Neuronal stem cell (in vitro differentiated cells): Measurements from ENCODE around the gene MCC.
A peak's percentile ranks its signal among the peaks of the same experiment; 100 is the strongest.
"Not testable (repeated sequence)": the region's sequence is repeated elsewhere in the genome, so short reads cannot be mapped to it uniquely, and the experiment has no call there.

ENCODE experiments used
- DNase-seq: peaks from one replicate; pipeline ENCODE4 v3.0.0-alpha.2; 2013; ENCODE audit warnings: low spot score
- H2AFZ ChIP-seq: one replicate; pipeline ENCODE4 v1.6.1; 2013; ENCODE audit warnings: mild to moderate bottlenecking, low read length, inconsistent platforms
- H2AK5ac ChIP-seq: 2 replicates; pipeline ENCODE4 v1.6.1; 2013; ENCODE audit warnings: low read depth, mild to moderate bottlenecking, inconsistent platforms, low read length, moderate library complexity, mixed read lengths
- H2BK120ac ChIP-seq: 2 replicates; pipeline ENCODE4 v1.6.1; 2013; ENCODE audit warnings: low read depth, mild to moderate bottlenecking, inconsistent platforms, low read length, moderate library complexity, mixed read lengths
- H2BK12ac ChIP-seq: one replicate; pipeline ENCODE4 v1.6.1; 2013; ENCODE audit warnings: low read length, inconsistent platforms
- H2BK15ac ChIP-seq: 2 replicates; pipeline ENCODE4 v1.6.1; 2013; ENCODE audit warnings: mild to moderate bottlenecking, low read length, inconsistent platforms, mixed read lengths
- H2BK5ac ChIP-seq: one replicate; pipeline ENCODE4 v1.6.1; 2013; ENCODE audit warnings: inconsistent platforms, mild to moderate bottlenecking, low read length, moderate library complexity
- H3K14ac ChIP-seq: one replicate; pipeline ENCODE4 v1.6.1; 2013; ENCODE audit warnings: low read length, inconsistent platforms
- H3K18ac ChIP-seq: 2 replicates; pipeline ENCODE4 v1.6.1; 2013; ENCODE audit warnings: low read length, inconsistent platforms
- H3K23ac ChIP-seq: 2 replicates; pipeline ENCODE4 v1.6.1; 2013; ENCODE audit warnings: low read depth, mild to moderate bottlenecking, mixed read lengths, low read length, inconsistent platforms; ENCODE audit not compliant: poor library complexity
- H3K27ac ChIP-seq: replicated peaks from 3 replicates; pipeline ENCODE4 v1.5.1; 2013; ENCODE audit warnings: low read length, inconsistent platforms
- H3K27me3 ChIP-seq, 3 experiments: 2 replicates each; pipeline ENCODE4 v1.6.1; 2013; ENCODE audit warnings: low read length in 3 of 3, mild to moderate bottlenecking in 2 of 3, inconsistent platforms in 1 of 3, low read depth in 1 of 3, mixed read lengths in 1 of 3, moderate library complexity in 1 of 3; ENCODE audit not compliant: control insufficient read depth in 3 of 3, insufficient read depth in 3 of 3
- H3K36me3 ChIP-seq, 2 donors: replicated peaks in 1 of 2; 2 replicates each; pipeline ENCODE4 v1.6.1; 2013; ENCODE audit warnings: low read length in 2 of 2; ENCODE audit not compliant: control insufficient read depth in 2 of 2, insufficient read depth in 2 of 2
- H3K4ac ChIP-seq: 2 replicates; pipeline ENCODE4 v1.6.1; 2013; ENCODE audit warnings: inconsistent platforms, mild to moderate bottlenecking, low read length, moderate library complexity
- H3K4me1 ChIP-seq, 2 donors: 1 replicate in 1 of 2; 2 replicates in 1 of 2; pipeline ENCODE4 v1.6.1; 2013; ENCODE audit warnings: low read length in 2 of 2, low read depth in 1 of 2; ENCODE audit not compliant: control insufficient read depth in 2 of 2, insufficient read depth in 1 of 2
- H3K4me2 ChIP-seq: one replicate; pipeline ENCODE4 v1.6.1; 2013; ENCODE audit warnings: mild to moderate bottlenecking, low read length, inconsistent platforms; ENCODE audit not compliant: insufficient read depth, poor library complexity, severe bottlenecking
- H3K4me3 ChIP-seq, 2 donors: 2 replicates each; pipeline ENCODE4 v1.5.1; 2013; ENCODE audit warnings: low read length in 2 of 2, mild to moderate bottlenecking in 2 of 2, inconsistent platforms in 1 of 2, moderate library complexity in 1 of 2
- H3K79me1 ChIP-seq: one replicate; pipeline ENCODE4 v1.6.1; 2013; ENCODE audit warnings: low read depth, mild to moderate bottlenecking, inconsistent platforms, low read length, moderate library complexity
- H3K9ac ChIP-seq: one replicate; pipeline ENCODE4 v1.6.1; 2013; ENCODE audit warnings: mild to moderate bottlenecking, low read depth, low read length, inconsistent platforms; ENCODE audit not compliant: poor library complexity
- H3K9me3 ChIP-seq, 2 donors: replicated peaks in 1 of 2; 2 replicates each; pipeline versions ENCODE3 to v1.6.1; 2013; ENCODE audit warnings: low read length in 2 of 2, mild to moderate bottlenecking in 2 of 2, inconsistent platforms in 1 of 2, low read depth in 1 of 2, mixed read lengths in 1 of 2, moderate library complexity in 1 of 2; ENCODE audit not compliant: control insufficient read depth in 2 of 2, insufficient read depth in 1 of 2
- H4K8ac ChIP-seq: one replicate; pipeline ENCODE4 v1.6.1; 2013; ENCODE audit warnings: low read depth, mild to moderate bottlenecking, inconsistent platforms, low read length, moderate library complexity
- H4K91ac ChIP-seq: one replicate; pipeline ENCODE4 v1.6.1; 2013; ENCODE audit warnings: low read length, low read depth, mild to moderate bottlenecking, inconsistent platforms; ENCODE audit not compliant: poor library complexity
- WGBS, 2 donors: extraction: QIAGEN DNeasy Blood & Tissue Kit; methylation state at CpG; one replicate each; pipeline ENCODE4 v1.1.7; 2013; ENCODE audit warnings: missing lambda C conversion rate in 2 of 2, mixed read lengths in 1 of 2; ENCODE audit not compliant: insufficient read length in 2 of 2, insufficient replicate concordance in 1 of 2; ENCODE audit errors: extremely low coverage in 2 of 2; 5-methylcytosine and 5-hydroxymethylcytosine counted together

Gene MCC

GRCh38 chr5:113081881-113082546 lies 406.2 kb downstream of the MCC start:
- H3K27ac ChIP-seq, result no peak overlapping the region
- no peaks in the 10 kb centered on the region for H3K9me3 ChIP-seq
- no peak overlapping the region for H3K14ac ChIP-seq
- H3K4me2 ChIP-seq, result no peak overlapping the region
- H2BK120ac ChIP-seq, result no peak overlapping the region
- DNase-seq, result no peak
- H2AFZ ChIP-seq, result no peak overlapping the region
- peaks cover 2 to 6% of the 10 kb centered on the region in 2 donors for H3K4me1 ChIP-seq
- H3K79me1 ChIP-seq, result no peaks in the 10 kb centered on the region
- no peak overlapping the region for H3K9ac ChIP-seq
- no peak overlapping the region for H4K8ac ChIP-seq
- H3K4me3 ChIP-seq, result no peak overlapping the region
- no peak overlapping the region for H3K4ac ChIP-seq
- H3K36me3 ChIP-seq, result peaks cover 0 to 23% of the 10 kb centered on the region in 2 donors
- no peak overlapping the region for H3K23ac ChIP-seq
- WGBS, 2 donors, result no CpG with 5 or more reads among the region's 5 CpGs
- peaks cover 0 to 2% (median 0%) of the 10 kb centered on the region in 3 experiments for H3K27me3 ChIP-seq
- no peak overlapping the region for H2AK5ac ChIP-seq
- H2BK15ac ChIP-seq, result no peak overlapping the region
- no peak overlapping the region for H4K91ac ChIP-seq
- no peak overlapping the region for H2BK12ac ChIP-seq
- no peak overlapping the region for H2BK5ac ChIP-seq
- no peak overlapping the region for H3K18ac ChIP-seq

DNA sequence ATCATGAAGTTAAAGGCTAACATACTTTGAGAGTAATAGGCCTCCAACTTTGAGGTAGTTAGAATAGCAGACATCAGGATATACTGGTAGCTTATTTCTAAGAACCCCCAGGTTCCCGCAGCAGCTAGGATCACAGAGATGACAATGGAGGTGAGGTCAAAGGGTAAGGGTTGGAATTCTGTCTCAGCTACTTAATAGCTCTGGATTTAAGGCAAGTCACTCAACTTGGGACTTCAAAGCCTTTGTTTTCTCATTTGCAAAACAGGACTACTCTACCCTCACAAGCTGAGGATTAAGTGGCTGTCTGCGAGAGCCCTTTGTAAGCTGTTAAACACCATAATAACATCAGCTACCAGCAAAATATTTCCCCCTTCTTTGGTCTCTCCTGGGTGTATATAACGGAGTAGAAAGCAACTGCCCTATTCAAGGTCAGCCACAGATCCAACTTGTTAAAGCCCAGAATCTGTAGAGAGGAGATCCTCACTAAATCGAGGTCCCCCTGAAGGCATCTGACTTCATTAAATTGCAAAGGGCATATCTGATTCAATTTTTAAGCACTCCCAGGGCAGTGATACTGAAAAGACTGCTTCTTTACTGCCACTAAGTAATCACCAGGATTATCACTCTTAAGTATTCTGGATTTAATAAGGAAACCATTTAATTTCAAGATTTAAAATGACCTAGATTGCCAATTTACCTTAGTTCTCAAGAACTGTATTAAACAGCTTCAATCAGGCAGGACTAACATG lies 407.0 kb downstream of the MCC start:
- H3K23ac ChIP-seq, result no peak overlapping the region
- no peaks in the 10 kb centered on the region for H3K9me3 ChIP-seq
- no peak overlapping the region for H3K14ac ChIP-seq
- H2AFZ ChIP-seq, result no peak overlapping the region
- no peak overlapping the region for H3K4me2 ChIP-seq
- no peak overlapping the region for H2BK120ac ChIP-seq
- H3K79me1 ChIP-seq, result no peaks in the 10 kb centered on the region
- no peak overlapping the region for H3K9ac ChIP-seq
- H3K4ac ChIP-seq, result no peak overlapping the region
- no peak overlapping the region for H2AK5ac ChIP-seq
- H2BK5ac ChIP-seq, result no peak overlapping the region
- H3K4me3 ChIP-seq, result no peak overlapping the region
- H4K8ac ChIP-seq, result no peak overlapping the region
- no peak overlapping the region for H2BK15ac ChIP-seq
- no peak overlapping the region for H3K27ac ChIP-seq
- H4K91ac ChIP-seq, result no peak overlapping the region
- H2BK12ac ChIP-seq, result no peak overlapping the region
- peaks cover 2 to 6% of the 10 kb centered on the region in 2 donors for H3K4me1 ChIP-seq
- no CpG with 5 or more reads among the region's 4 CpGs for WGBS, 2 donors
- H3K18ac ChIP-seq, result no peak overlapping the region
- H3K36me3 ChIP-seq, result peaks cover 0 to 23% of the 10 kb centered on the region in 2 donors
- H3K27me3 ChIP-seq, result peaks cover 0 to 2% (median 0%) of the 10 kb centered on the region in 3 experiments
- DNase-seq, result peak; percentile 83

DNA sequence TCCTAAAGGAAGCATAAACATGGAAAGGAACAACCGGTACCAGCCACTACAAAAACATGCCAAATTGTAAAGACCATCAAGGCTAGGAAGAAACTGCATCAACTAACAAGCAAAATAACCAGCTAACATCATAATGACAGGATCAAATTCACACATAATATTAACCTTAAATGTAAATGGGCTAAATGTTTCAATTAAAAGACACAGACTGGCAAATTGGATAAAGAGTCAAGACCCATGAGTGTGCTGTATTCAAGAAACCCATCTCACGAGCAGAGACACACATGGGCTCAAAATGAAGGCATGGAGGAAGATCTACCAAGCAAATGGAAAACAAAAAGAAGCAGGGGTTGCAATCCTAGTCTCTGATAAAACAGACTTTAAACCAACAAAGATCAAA lies 411.6 kb downstream of the MCC start:
- H3K27me3 ChIP-seq, H3K18ac ChIP-seq, DNase-seq, H3K4me2 ChIP-seq, H3K9ac ChIP-seq, H4K91ac ChIP-seq, H3K36me3 ChIP-seq, H2BK12ac ChIP-seq, H3K79me1 ChIP-seq, H3K9me3 ChIP-seq, H3K4ac ChIP-seq, H2AK5ac ChIP-seq, H3K4me1 ChIP-seq, H2BK15ac ChIP-seq, H2BK120ac ChIP-seq, H2AFZ ChIP-seq, H3K14ac ChIP-seq, H4K8ac ChIP-seq, H3K27ac ChIP-seq, H3K4me3 ChIP-seq, H3K23ac ChIP-seq, H2BK5ac ChIP-seq: not testable (repeated sequence)
- no CpG with 5 or more reads among the region's 2 CpGs for WGBS, 2 donors

- Histone ChIP-seq H3K27ac (no peak overlapping the region), H3K79me1 (no peaks in the 10 kb centered on the region), H2AK5ac (no peak overlapping the region), H3K9me3 (peaks cover 0 to 3% of the 10 kb centered on the region in 2 donors), H3K9ac (no peak overlapping the region), H3K23ac (no peak overlapping the region), H3K4me1 (no peaks in the 10 kb centered on the region), H3K27me3 (no peaks in the 10 kb centered on the region), H4K8ac (no peak overlapping the region), H3K4me3 (no peak overlapping the region), H2BK12ac (no peak overlapping the region), H2BK120ac (no peak overlapping the region), H3K18ac (peak overlapping the region; percentile 17), H3K4ac (no peak overlapping the region), H3K36me3 (no peaks in the 10 kb centered on the region), H2BK15ac (no peak overlapping the region), H3K14ac (peak overlapping the region; percentile 8), H4K91ac (no peak overlapping the region), H2BK5ac (peak overlapping the region; percentile 39), H3K4me2 (no peak overlapping the region), H2AFZ (no peak overlapping the region)
- no peak for DNase-seq
- WGBS, 2 donors, result no CpG with 5 or more reads among the region's 21 CpGs
Measured at GRCh38 chr5:113075019-113075418, 413.2 kb downstream of the MCC start.
